OCI-LY1 (cell line): ENCODE data around the gene PLD1.

Source experiments
- H2AFZ ChIP-seq: fragments of 200-600 bp; sonication (generic), shearing (Covaris generic); 2 replicates; pipeline ENCODE4 v1.6.0; 2014; ENCODE audit warnings: antibody characterized with exemption, mild to moderate bottlenecking, low read length
- H3F3A ChIP-seq: fragments of 200-600 bp; sonication (generic), shearing (Covaris generic); 2 replicates; pipeline ENCODE4 v1.6.0; 2014; ENCODE audit warnings: mild to moderate bottlenecking, antibody characterized with exemption, low read length, moderate library complexity; ENCODE audit not compliant: insufficient read depth
- H3K27ac ChIP-seq: fragments of 200-600 bp; sonication (generic); 2 replicates; pipeline ENCODE4 v1.5.1; 2014; ENCODE audit warnings: low read length, mixed run types, mild to moderate bottlenecking, low read depth; ENCODE audit not compliant: poor library complexity, severe bottlenecking
- H3K27me3 ChIP-seq: fragments of 200-600 bp; sonication (generic); 2 replicates; pipeline ENCODE4 v1.6.0; 2014; ENCODE audit warnings: antibody characterized with exemption, mild to moderate bottlenecking, low read length, moderate library complexity; ENCODE audit not compliant: insufficient read depth
- H3K36me3 ChIP-seq: fragments of 200-600 bp; sonication (generic); 2 replicates; pipeline ENCODE4 v1.6.1; 2014; ENCODE audit warnings: mild to moderate bottlenecking, antibody characterized with exemption, low read length, moderate library complexity, mixed read lengths; ENCODE audit not compliant: insufficient read depth
- H3K4me1 ChIP-seq: fragments of 200-600 bp; sonication (generic); 2 replicates; pipeline ENCODE4 v1.5.1; 2014; ENCODE audit warnings: mild to moderate bottlenecking, low read length, moderate library complexity; ENCODE audit not compliant: insufficient read depth, severe bottlenecking
- H3K4me2 ChIP-seq: fragments of 200-600 bp; sonication (generic), shearing (Covaris generic); 2 replicates; pipeline ENCODE4 v1.6.1; 2014; ENCODE audit warnings: low read length
- H3K4me3 ChIP-seq: fragments of 200-600 bp; sonication (generic); 2 replicates; pipeline ENCODE4 v1.5.1; 2014; ENCODE audit warnings: low read length, low read depth, mild to moderate bottlenecking, mixed read lengths; ENCODE audit not compliant: poor library complexity, severe bottlenecking
- H3K79me2 ChIP-seq: fragments of 200-600 bp; shearing (Covaris generic); 2 replicates; pipeline ENCODE4 v1.6.1; 2016; ENCODE audit warnings: mixed run types, low read length, mixed read lengths; ENCODE audit not compliant: insufficient read depth
- H3K9ac ChIP-seq: fragments of 200-600 bp; sonication (generic), shearing (Covaris generic); 2 replicates; pipeline ENCODE4 v1.6.1; 2014; ENCODE audit warnings: mild to moderate bottlenecking, low read length, mixed read lengths
- H3K9me2 ChIP-seq: fragments of 200-600 bp; sonication (generic), shearing (Covaris generic); 2 replicates; pipeline ENCODE4 v1.6.1; 2014; ENCODE audit warnings: low read depth, mild to moderate bottlenecking, low read length, mixed read lengths
- H3K9me3 ChIP-seq: fragments of 200-600 bp; shearing (Covaris generic); 2 replicates; pipeline ENCODE4 v1.6.1; 2014; ENCODE audit warnings: low read length, mixed read lengths
- H4K20me1 ChIP-seq: fragments of 200-600 bp; sonication (generic), shearing (Covaris generic); 2 replicates; pipeline ENCODE4 v1.6.0; 2016; ENCODE audit warnings: mild to moderate bottlenecking, low read length; ENCODE audit not compliant: insufficient read depth
- CTCF ChIP-seq: fragments of 200-600 bp; sonication (generic), shearing (Covaris generic); IDR thresholded peaks from 2 replicates; pipeline ENCODE4 v1.5.1; 2017; ENCODE audit warnings: mild to moderate bottlenecking, antibody characterized with exemption, low read length, moderate library complexity, mixed read lengths
- EZH2 ChIP-seq: fragments of 200-600 bp; sonication (generic), shearing (Covaris generic); IDR thresholded peaks from 2 replicates; pipeline ENCODE4 v1.8.0; 2017; ENCODE audit warnings: borderline replicate concordance, mixed run types, mild to moderate bottlenecking, antibody characterized with exemption, low read length, moderate library complexity, mixed read lengths

PLD1 gene

GRCh38 chr3:171840445-171840810, 30.1 kb upstream of the PLD1 start:
- Histone ChIP-seq H2AFZ (no peak overlapping the region), H3F3A (no peaks in the 10 kb centered on the region), H3K79me2 (no peaks in the 10 kb centered on the region), H3K4me2 (no peak overlapping the region), H3K4me1 (no peaks in the 10 kb centered on the region), H3K27ac (no peak overlapping the region), H3K36me3 (no peaks in the 10 kb centered on the region), H3K27me3 (no peaks in the 10 kb centered on the region), H3K4me3 (no peak overlapping the region), H3K9me3 (no peaks in the 10 kb centered on the region), H3K9ac (no peak overlapping the region), H4K20me1 (no peaks in the 10 kb centered on the region), H3K9me2 (no peaks in the 10 kb centered on the region)
- TF ChIP-seq EZH2: no peak
- TF ChIP-seq CTCF: no peak

GRCh38 chr3:171839270-171839669, 29.0 kb upstream of the PLD1 start:
- Histone ChIP-seq H3K79me2 (no peaks in the 10 kb centered on the region), H3K27me3 (no peaks in the 10 kb centered on the region), H3K4me3 (no peak overlapping the region), H3K4me1 (no peaks in the 10 kb centered on the region), H3K27ac (no peak overlapping the region), H3F3A (no peaks in the 10 kb centered on the region), H3K9me3 (no peaks in the 10 kb centered on the region), H3K4me2 (no peak overlapping the region), H2AFZ (no peak overlapping the region), H4K20me1 (no peaks in the 10 kb centered on the region), H3K36me3 (no peaks in the 10 kb centered on the region), H3K9ac (no peak overlapping the region), H3K9me2 (no peaks in the 10 kb centered on the region)
- TF ChIP-seq EZH2 (no peak), CTCF (no peak)

GRCh38 chr3:171838218-171838720, 28.0 kb upstream of the PLD1 start:
- no peak overlapping the region for H3K4me3 ChIP-seq
- H3K9me2 ChIP-seq: no peaks in the 10 kb centered on the region
- H3K27ac ChIP-seq: no peak overlapping the region
- H3K27me3 ChIP-seq: no peaks in the 10 kb centered on the region
- H4K20me1 ChIP-seq: no peaks in the 10 kb centered on the region
- no peak for TF ChIP-seq EZH2
- H3K79me2 ChIP-seq: no peaks in the 10 kb centered on the region
- H3K4me1 ChIP-seq: no peaks in the 10 kb centered on the region
- no peaks in the 10 kb centered on the region for H3F3A ChIP-seq
- H3K4me2 ChIP-seq: no peak overlapping the region
- H2AFZ ChIP-seq: no peak overlapping the region
- H3K9ac ChIP-seq: no peak overlapping the region
- no peaks in the 10 kb centered on the region for H3K36me3 ChIP-seq
- no peaks in the 10 kb centered on the region for H3K9me3 ChIP-seq

- Histone ChIP-seq H3K9me3 (no peaks in the 10 kb centered on the region), H3K9me2 (no peaks in the 10 kb centered on the region), H3K36me3 (no peaks in the 10 kb centered on the region), H3K27me3 (no peaks in the 10 kb centered on the region), H4K20me1 (no peaks in the 10 kb centered on the region), H3K4me3 (no peak overlapping the region), H3F3A (no peaks in the 10 kb centered on the region), H3K27ac (no peak overlapping the region), H2AFZ (no peak overlapping the region), H3K9ac (no peak overlapping the region), H3K4me1 (no peaks in the 10 kb centered on the region), H3K79me2 (no peaks in the 10 kb centered on the region), H3K4me2 (no peak overlapping the region)
- TF ChIP-seq CTCF (no peak), EZH2 (no peak)
Measured at GRCh38 chr3:171837698-171838097, 27.4 kb upstream of the PLD1 start.
